ENCODE results near the gene GXYLT2. TPM values are rescaled to one million over a fixed set of nuclear protein-coding genes. Genes with fewer than 3 reads are reported as not detected.

GXYLT2 gene
- total RNA-seq, 2 experiments from 2014 or later, result 0.08 TPM; not detected in 1

- intact Hi-C loops (cut with DNase I, micrococcal nuclease), result no loop called here
- no peaks in the 10 kb centered on the region for H3K9me3 Mint-ChIP-seq
- no peak for ATAC-seq (ENCODE audit: poor library complexity)
- ChIA-PET CTCF (no interaction called here), POLR2A (no interaction called here)
- DNase-seq, result no peak
- H3K4me1 ChIP-seq (ENCODE audit: insufficient read depth, low read length), result no peaks in the 10 kb centered on the region
- H3K36me3 Mint-ChIP-seq (ENCODE audit: low read depth), result no peaks in the 10 kb centered on the region
- no peak for TF ChIP-seq CTCF (IDR thresholded peaks at IDR 0.05)
- peaks cover 13% of the 10 kb centered on the region for H3K27me3 Mint-ChIP-seq
- H3K36me3 ChIP-seq (ENCODE audit: insufficient read depth, low read length), result no peaks in the 10 kb centered on the region
- H3K4me3 ChIP-seq (ENCODE audit: low read length), result no peak overlapping the region
- H3K9me3 ChIP-seq (ENCODE audit: control insufficient read depth in 1 of 2, insufficient read depth in 1 of 2, low read length in 2 of 2), result no peaks in the 10 kb centered on the region
- no peak overlapping the region for H3K27ac ChIP-seq (ENCODE audit: low read depth in 1 of 2, low read length in 2 of 2)
- H3K27me3 ChIP-seq (ENCODE audit: control insufficient read depth in 1 of 2, insufficient read depth in 2 of 2, low read length in 2 of 2), result no peaks in the 10 kb centered on the region
- no peak overlapping the region for H3K27ac Mint-ChIP-seq
- no peak overlapping the region for H3K4me3 Mint-ChIP-seq
- H3K4me1 Mint-ChIP-seq (ENCODE audit: low read depth), result no peaks in the 10 kb centered on the region
These were observed 18.3 kb downstream of the GXYLT2 start for GRCh38 chr3:72906154-72906553.

GRCh38 chr3:72907131-72907711, 19.4 kb downstream of the GXYLT2 start:
- Mint-ChIP-seq H3K27ac (no peak overlapping the region), H3K4me3 (no peak overlapping the region), H3K4me1 (ENCODE audit: low read depth) (no peaks in the 10 kb centered on the region), H3K36me3 (ENCODE audit: low read depth) (no peaks in the 10 kb centered on the region), H3K27me3 (peaks cover 8% of the 10 kb centered on the region), H3K9me3 (no peaks in the 10 kb centered on the region)
- intact Hi-C loops (cut with DNase I, micrococcal nuclease), result no loop called here
- Histone ChIP-seq H3K4me1 (ENCODE audit: insufficient read depth, low read length) (no peaks in the 10 kb centered on the region), H3K27me3 (ENCODE audit: control insufficient read depth in 1 of 2, insufficient read depth in 2 of 2, low read length in 2 of 2) (no peaks in the 10 kb centered on the region), H3K27ac (ENCODE audit: low read depth in 1 of 2, low read length in 2 of 2) (no peak overlapping the region), H3K9me3 (ENCODE audit: control insufficient read depth in 1 of 2, insufficient read depth in 1 of 2, low read length in 2 of 2) (no peaks in the 10 kb centered on the region), H3K36me3 (ENCODE audit: insufficient read depth, low read length) (no peaks in the 10 kb centered on the region), H3K4me3 (ENCODE audit: low read length) (no peak overlapping the region)
- DNase-seq (no peak), ATAC-seq (ENCODE audit: poor library complexity) (no peak)
- POLR2A ChIA-PET, result no interaction called here
- CTCF ChIA-PET, result no interaction called here
- TF ChIP-seq CTCF (IDR thresholded peaks at IDR 0.05), result no peak

- H3K4me1 Mint-ChIP-seq (ENCODE audit: low read depth), result no peaks in the 10 kb centered on the region
- CTCF ChIA-PET, result no interaction called here
- Histone ChIP-seq H3K4me1 (ENCODE audit: insufficient read depth, low read length) (no peaks in the 10 kb centered on the region), H3K9me3 (ENCODE audit: control insufficient read depth in 1 of 2, insufficient read depth in 1 of 2, low read length in 2 of 2) (no peaks in the 10 kb centered on the region), H3K27ac (ENCODE audit: low read depth in 1 of 2, low read length in 2 of 2) (no peak overlapping the region), H3K27me3 (ENCODE audit: control insufficient read depth in 1 of 2, insufficient read depth in 2 of 2, low read length in 2 of 2) (no peaks in the 10 kb centered on the region), H3K4me3 (ENCODE audit: low read length) (no peak overlapping the region), H3K36me3 (ENCODE audit: insufficient read depth, low read length) (no peaks in the 10 kb centered on the region)
- POLR2A ChIA-PET, result no interaction called here
- H3K27me3 Mint-ChIP-seq, result peaks cover 6% of the 10 kb centered on the region
- no peaks in the 10 kb centered on the region for H3K36me3 Mint-ChIP-seq (ENCODE audit: low read depth)
- no peak overlapping the region for H3K4me3 Mint-ChIP-seq
- DNase-seq (no peak), ATAC-seq (ENCODE audit: poor library complexity) (no peak)
- intact Hi-C loops (cut with DNase I, micrococcal nuclease), result no loop called here
- no peaks in the 10 kb centered on the region for H3K9me3 Mint-ChIP-seq
- no peak for TF ChIP-seq CTCF (IDR thresholded peaks at IDR 0.05)
- H3K27ac Mint-ChIP-seq, result no peak overlapping the region
These were observed 20.1 kb downstream of the GXYLT2 start for GRCh38 chr3:72907731-72908620.
